OCI-LY7 (cell line): ENCODE data around the gene SLX4. TPM values are rescaled to one million over a fixed set of nuclear protein-coding genes. Genes with fewer than 3 reads are reported as not detected.

ENCODE experiments used
- BruUV-seq: library from RNA; stranded (reverse); fragments of 400-500 nt; replicated peaks from 2 replicates; lab custom pipeline; 2021; lab: Mats Ljungman, UMichigan
- CTCF ChIA-PET: fragments of 300-600 bp; sonication (Branson Sonifier 250); formaldehyde crosslinking; loops from one replicate; lab custom pipeline; 2022; ENCODE audit warnings: antibody characterized with exemption; ENCODE audit not compliant: unreplicated experiment; lab: Charles Lee
- POLR2A ChIA-PET: fragments of 300-600 bp; sonication (Branson Sonifier 250); formaldehyde crosslinking; loops from one replicate; lab custom pipeline; 2022; ENCODE audit warnings: antibody characterized with exemption; lab: Charles Lee
- DNase-seq: peaks from one replicate; pipeline ENCODE4 v3.0.0-alpha.2; 2015; ENCODE audit warnings: low spot score
- H2AFZ ChIP-seq: fragments of 200-600 bp; sonication (generic), shearing (Covaris generic); 2 replicates; pipeline ENCODE4 v1.6.1; 2014; ENCODE audit warnings: mild to moderate bottlenecking, antibody characterized with exemption, low read length, moderate library complexity
- H3K27ac ChIP-seq: fragments of 200-600 bp; sonication (generic); 2 replicates; pipeline ENCODE4 v1.5.1; 2014; ENCODE audit warnings: mixed run types, low read depth, mild to moderate bottlenecking, moderate library complexity, low read length, inconsistent platforms; ENCODE audit not compliant: poor library complexity, severe bottlenecking
- H3K36me3 ChIP-seq: fragments of 200-600 bp; sonication (generic); 2 replicates; pipeline ENCODE4 v1.6.1; 2014; ENCODE audit warnings: mild to moderate bottlenecking, antibody characterized with exemption, low read length, moderate library complexity, mixed read lengths; ENCODE audit not compliant: insufficient read depth
- H3K4me1 ChIP-seq: fragments of 200-600 bp; sonication (generic); 2 replicates; pipeline ENCODE4 v1.5.1; 2014; ENCODE audit warnings: mild to moderate bottlenecking, low read length; ENCODE audit not compliant: insufficient read depth, poor library complexity, severe bottlenecking
- H3K4me2 ChIP-seq: fragments of 200-600 bp; sonication (generic); 2 replicates; pipeline ENCODE4 v1.6.1; 2014; ENCODE audit warnings: mild to moderate bottlenecking, low read length
- H3K4me3 ChIP-seq: fragments of 200-600 bp; sonication (generic); 2 replicates; pipeline ENCODE4 v1.5.1; 2014; ENCODE audit warnings: mild to moderate bottlenecking, low read depth, low read length; ENCODE audit not compliant: poor library complexity, severe bottlenecking
- H3K79me2 ChIP-seq: fragments of 200-600 bp; sonication (generic); 2 replicates; pipeline ENCODE4 v1.6.1; 2016; ENCODE audit warnings: low read depth, mild to moderate bottlenecking, low read length, moderate library complexity, mixed read lengths; ENCODE audit not compliant: insufficient read depth
- H3K9me2 ChIP-seq: fragments of 200-600 bp; sonication (generic); 2 replicates; pipeline ENCODE4 v1.6.1; 2016; ENCODE audit warnings: mild to moderate bottlenecking, low read length, mixed read lengths; ENCODE audit not compliant: insufficient read depth
- H3K9me3 ChIP-seq: fragments of 200-600 bp; sonication (generic); 2 replicates; pipeline ENCODE4 v1.6.1; 2014; ENCODE audit warnings: mild to moderate bottlenecking, mixed run types, low read length, mixed read lengths
- H4K20me1 ChIP-seq: fragments of 200-600 bp; sonication (generic); 2 replicates; pipeline ENCODE4 v1.6.1; 2014; ENCODE audit warnings: mild to moderate bottlenecking, antibody characterized with exemption, low read length, moderate library complexity, mixed read lengths; ENCODE audit not compliant: insufficient read depth
- CTCF ChIP-seq: fragments of 200-600 bp; sonication (generic); conservative IDR thresholded peaks from 2 replicates; pipeline ENCODE4 v1.5.1; 2014; ENCODE audit warnings: mild to moderate bottlenecking, antibody characterized with exemption, low read length, moderate library complexity, mixed read lengths
- EZH2phosphoT487 ChIP-seq: fragments of 200-600 bp; sonication (generic); IDR thresholded peaks from 2 replicates; pipeline ENCODE4 v1.6.1; 2018; ENCODE audit warnings: low read depth, borderline replicate concordance, mild to moderate bottlenecking, mixed run types, antibody characterized with exemption, low read length, moderate library complexity, mixed read lengths
- intact Hi-C: fragments of 100-400 bp; cut with micrococcal nuclease; formaldehyde crosslinking; loops from one replicate; pipeline ENCODE4 v1.10.0; 2022; ENCODE audit not compliant: unreplicated experiment
- total RNA-seq, 2 experiments: library from RNA; depleted of rRNA in 1 of 2; stranded (reverse); fragments of >200 nt in 1 of 2; shearing (Covaris generic) in 1 of 2; gene quantifications; 2 replicates each; pipeline ENCODE4 v1.2.3, GENCODE V29; 2014 to 2022

The SLX4 gene
- total RNA-seq, 2 experiments from 2014 or later, result 13.2 to 35.7 TPM

- no peak for TF ChIP-seq CTCF
- no peak for TF ChIP-seq EZH2phosphoT487
- H3K9me2 ChIP-seq, result no peaks in the 10 kb centered on the region
- no peaks in the 10 kb centered on the region for H3K4me1 ChIP-seq
- DNase-seq, result no peak
- no TSS peak for BruUV-seq
- peaks cover 92% of the 10 kb centered on the region for H3K36me3 ChIP-seq
- H3K27ac ChIP-seq, result no peak overlapping the region
- H4K20me1 ChIP-seq, result no peaks in the 10 kb centered on the region
- no peak overlapping the region for H3K4me2 ChIP-seq
- no peak overlapping the region for H2AFZ ChIP-seq
- ChIA-PET POLR2A (no interaction called here), CTCF (no interaction called here)
- H3K9me3 ChIP-seq, result peaks cover 3% of the 10 kb centered on the region; the same call in 1 of the 2 replicates
- peaks cover 18% of the 10 kb centered on the region for H3K79me2 ChIP-seq
- intact Hi-C loops, result no loop called here
- no peak overlapping the region for H3K4me3 ChIP-seq
Measured at GRCh38 chr16:3564889-3565141, 46.6 kb downstream of the SLX4 start.

DNA sequence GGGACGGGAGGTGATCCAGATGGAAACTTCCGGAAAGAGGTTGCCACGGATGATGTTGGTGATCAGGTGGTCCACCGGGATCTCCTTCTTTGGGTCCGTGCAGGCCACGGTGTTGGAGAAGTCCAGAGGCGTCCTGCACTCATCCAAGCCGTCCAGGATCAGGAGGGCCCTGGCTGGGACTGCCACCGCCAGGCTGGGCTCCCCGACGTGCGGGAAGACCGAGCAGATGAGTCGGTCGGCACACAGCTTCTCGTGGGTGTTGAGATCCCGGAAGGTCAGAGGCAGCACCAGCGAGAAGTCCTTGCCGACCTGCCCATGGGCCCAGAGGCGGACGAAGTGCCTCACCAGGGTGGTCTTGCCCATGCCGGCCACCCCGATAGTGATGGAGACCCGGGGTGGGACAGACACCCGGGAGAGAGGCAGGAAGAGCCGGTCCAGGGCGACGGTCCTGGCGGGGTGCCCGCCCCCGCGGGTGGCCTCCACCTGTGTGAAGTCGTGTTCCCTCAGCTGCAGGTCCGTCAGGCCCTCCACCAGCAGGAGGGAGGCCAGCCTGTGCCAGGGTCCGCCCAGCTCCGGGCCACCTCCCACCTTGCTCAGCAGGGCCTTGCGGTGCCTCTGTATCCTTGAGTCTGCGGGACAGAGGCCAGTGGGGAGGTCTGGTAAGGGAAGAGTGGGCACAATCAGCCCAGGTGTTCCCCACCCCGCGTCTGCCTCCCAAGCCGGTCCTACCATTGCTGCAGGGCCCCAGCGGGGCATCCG is 47.1 kb downstream of the SLX4 start:
- H3K9me3 ChIP-seq, result no peaks in the 10 kb centered on the region
- TF ChIP-seq EZH2phosphoT487 (no peak), CTCF (no peak)
- peaks cover 13% of the 10 kb centered on the region; the same call in 1 of the 2 replicates for H3K79me2 ChIP-seq
- H3K27ac ChIP-seq, result no peak overlapping the region
- peaks cover 92% of the 10 kb centered on the region for H3K36me3 ChIP-seq
- H3K4me1 ChIP-seq, result no peaks in the 10 kb centered on the region
- DNase-seq, result no peak
- H3K9me2 ChIP-seq, result no peaks in the 10 kb centered on the region
- no TSS peak for BruUV-seq
- H3K4me2 ChIP-seq, result no peak overlapping the region
- ChIA-PET POLR2A (no interaction called here), CTCF (no interaction called here)
- H3K4me3 ChIP-seq, result no peak overlapping the region
- H4K20me1 ChIP-seq, result no peaks in the 10 kb centered on the region
- no peak overlapping the region for H2AFZ ChIP-seq
- intact Hi-C loops, result no loop called here

GRCh38 chr16:3562914-3563480 is 48.4 kb downstream of the SLX4 start:
- BruUV-seq, result no TSS peak
- H3K4me3 ChIP-seq, result no peak overlapping the region
- H3K4me1 ChIP-seq, result no peaks in the 10 kb centered on the region
- DNase-seq, result no peak
- no peak overlapping the region for H2AFZ ChIP-seq
- no peak overlapping the region for H3K27ac ChIP-seq
- H3K79me2 ChIP-seq, result peaks cover 2% of the 10 kb centered on the region; the same call in 1 of the 2 replicates
- H3K9me3 ChIP-seq, result no peaks in the 10 kb centered on the region
- ChIA-PET CTCF (no interaction called here), POLR2A (no interaction called here)
- H4K20me1 ChIP-seq, result no peaks in the 10 kb centered on the region
- no peaks in the 10 kb centered on the region for H3K9me2 ChIP-seq
- no peak overlapping the region for H3K4me2 ChIP-seq
- TF ChIP-seq CTCF (no peak), EZH2phosphoT487 (no peak)
- H3K36me3 ChIP-seq, result peaks cover 95% of the 10 kb centered on the region
- intact Hi-C loops, result no loop called here
